Skeletal muscle satellite cell (primary cell): ENCODE measurements around the gene SLC6A18.
"Not testable (repeated sequence)": the region's sequence is repeated elsewhere in the genome, so short reads cannot be mapped to it uniquely, and the experiment has no call there.

Experiments
- H3K27me3 ChIP-seq: 2 replicates; pipeline ENCODE4 v1.7.0; 2013; ENCODE audit warnings: low read length; ENCODE audit not compliant: control insufficient read depth, insufficient read depth
- H3K36me3 ChIP-seq: 2 replicates; pipeline ENCODE4 v1.7.0; 2013; ENCODE audit warnings: mild to moderate bottlenecking, control low read depth, low read length; ENCODE audit not compliant: insufficient read depth
- H3K4me1 ChIP-seq: 2 replicates; pipeline ENCODE4 v1.7.0; 2013; ENCODE audit warnings: low read length; ENCODE audit not compliant: control insufficient read depth, insufficient read depth
- H3K4me2 ChIP-seq: 2 replicates; pipeline ENCODE4 v1.7.0; 2013; ENCODE audit warnings: mild to moderate bottlenecking, low read length
- H3K4me3 ChIP-seq: 2 replicates; pipeline ENCODE4 v1.7.0; 2013; ENCODE audit warnings: low read length
- H3K9ac ChIP-seq: 2 replicates; pipeline ENCODE4 v1.7.0; 2013; ENCODE audit warnings: mild to moderate bottlenecking, low read depth, low read length, moderate library complexity
- H3K9me3 ChIP-seq: replicated peaks from 2 replicates; pipeline ENCODE4 v1.7.0; 2013; ENCODE audit warnings: mild to moderate bottlenecking, control low read depth, low read length

Gene SLC6A18

GRCh38 chr5:1284336-1284970 lies 59.3 kb downstream of the SLC6A18 start:
- H3K9me3 ChIP-seq, H3K4me2 ChIP-seq: not testable (repeated sequence)

DNA sequence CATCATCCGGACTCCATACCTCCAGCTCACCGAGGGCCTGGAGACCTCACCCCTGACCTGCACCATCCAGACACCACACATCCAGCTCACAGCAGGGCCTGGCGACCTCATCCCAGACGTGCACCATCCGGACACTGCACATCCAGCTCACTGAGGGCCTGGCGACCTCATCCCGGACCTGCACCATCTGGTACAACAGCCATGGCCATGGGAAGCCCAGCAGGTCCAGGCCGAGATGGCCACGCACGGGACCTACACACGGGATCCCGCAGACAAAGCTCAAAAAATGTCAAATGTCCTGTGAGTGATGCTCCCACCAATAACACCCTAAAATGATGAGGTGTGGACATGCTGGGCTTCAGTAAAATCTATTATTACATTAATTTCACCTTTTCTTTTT lies 60.0 kb downstream of the SLC6A18 start:
- Histone ChIP-seq H3K9ac (no peak overlapping the region), H3K27me3 (no peaks in the 10 kb centered on the region), H3K4me2 (no peak overlapping the region), H3K36me3 (no peaks in the 10 kb centered on the region), H3K4me1 (no peaks in the 10 kb centered on the region), H3K4me3 (no peak overlapping the region), H3K9me3 (no peaks in the 10 kb centered on the region)

More at GRCh38 chr5:1284336-1284970, 59.3 kb downstream of the SLC6A18 start:
- not testable (repeated sequence) for H3K27me3 ChIP-seq, H3K4me3 ChIP-seq, H3K9ac ChIP-seq, H3K36me3 ChIP-seq, H3K4me1 ChIP-seq

GRCh38 chr5:1285883-1286291 lies 60.7 kb downstream of the SLC6A18 start:
- H3K4me1 ChIP-seq: no peaks in the 10 kb centered on the region
- no peak overlapping the region for H3K4me3 ChIP-seq

DNA sequence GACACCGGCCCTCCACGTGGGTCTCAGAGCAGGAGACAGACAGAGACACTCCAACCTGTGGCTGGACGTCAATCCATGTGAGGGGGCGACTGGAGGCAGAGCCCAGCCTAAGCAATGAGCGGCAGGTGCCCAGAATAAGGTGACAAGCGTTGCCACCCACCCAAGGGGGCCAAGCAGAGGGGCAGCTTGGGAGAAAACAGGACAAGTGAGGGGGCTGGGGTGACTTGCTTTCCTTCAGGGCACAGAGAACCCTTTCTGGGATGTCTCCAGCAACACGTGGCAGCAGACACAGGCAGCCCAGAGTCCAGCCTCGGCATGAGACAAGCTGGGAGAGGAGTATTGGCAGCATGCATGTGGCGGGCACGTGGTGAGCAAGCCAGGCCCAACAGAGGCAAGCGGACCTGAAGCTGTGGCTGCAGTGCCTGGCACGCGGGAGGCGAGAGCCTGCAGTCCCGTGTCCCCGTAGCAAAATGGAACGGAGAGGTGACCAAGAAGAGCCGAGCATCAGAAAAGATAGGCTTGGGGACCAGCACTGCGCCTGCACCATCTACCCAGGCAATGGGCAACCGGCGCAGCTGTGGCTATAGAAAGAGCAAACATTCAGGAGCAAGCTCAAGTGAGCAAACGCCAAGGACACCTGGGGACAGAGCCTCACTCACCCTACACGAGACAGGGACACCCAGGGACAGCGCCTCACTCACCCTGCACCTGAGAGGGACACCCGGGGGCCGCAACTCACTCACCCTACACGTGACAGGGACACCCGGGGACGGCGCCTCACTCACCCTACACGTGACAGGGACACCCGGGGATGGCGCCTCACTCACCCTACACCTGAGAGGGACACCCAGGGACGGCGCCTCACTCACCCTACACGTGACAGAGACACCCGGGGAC lies 63.5 kb downstream of the SLC6A18 start:
- Histone ChIP-seq H3K27me3 (no peaks in the 10 kb centered on the region), H3K36me3 (no peaks in the 10 kb centered on the region), H3K4me2 (no peak overlapping the region), H3K9ac (no peak overlapping the region), H3K4me1 (no peaks in the 10 kb centered on the region), H3K4me3 (no peak overlapping the region), H3K9me3 (no peaks in the 10 kb centered on the region)

More at GRCh38 chr5:1285883-1286291, 60.7 kb downstream of the SLC6A18 start:
- Histone ChIP-seq H3K4me2 (no peak overlapping the region), H3K9me3 (no peaks in the 10 kb centered on the region), H3K36me3 (no peaks in the 10 kb centered on the region), H3K27me3 (no peaks in the 10 kb centered on the region), H3K9ac (no peak overlapping the region)

- not testable (repeated sequence) for H3K36me3 ChIP-seq, H3K9ac ChIP-seq, H3K4me3 ChIP-seq, H3K4me1 ChIP-seq, H3K9me3 ChIP-seq, H3K27me3 ChIP-seq, H3K4me2 ChIP-seq
Observed at GRCh38 chr5:1289559-1289958, 64.4 kb downstream of the SLC6A18 start.

DNA sequence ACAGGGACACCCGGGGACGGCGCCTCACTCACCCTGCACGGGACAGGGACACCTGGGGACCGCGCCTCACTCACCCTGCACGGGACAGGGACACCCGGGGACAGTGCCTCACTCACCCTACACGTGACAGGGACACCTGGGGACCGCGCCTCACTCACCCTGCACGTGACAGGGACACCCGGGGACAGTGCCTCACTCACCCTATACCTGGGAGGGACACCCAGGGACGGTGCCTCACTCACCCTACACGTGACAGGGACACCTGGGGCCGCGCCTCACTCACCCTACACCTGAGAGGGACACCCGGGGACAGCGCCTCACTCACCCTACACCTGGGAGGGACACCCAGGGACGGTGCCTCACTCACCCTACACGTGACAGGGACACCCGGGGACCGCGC lies 65.8 kb downstream of the SLC6A18 start:
- H3K9me3 ChIP-seq, H3K9ac ChIP-seq, H3K4me3 ChIP-seq, H3K27me3 ChIP-seq, H3K4me2 ChIP-seq, H3K36me3 ChIP-seq, H3K4me1 ChIP-seq: not testable (repeated sequence)

- Histone ChIP-seq H3K27me3 (peaks cover 15% of the 10 kb centered on the region), H3K4me3 (no peak overlapping the region), H3K36me3 (no peaks in the 10 kb centered on the region), H3K4me1 (no peaks in the 10 kb centered on the region), H3K9me3 (no peaks in the 10 kb centered on the region), H3K9ac (no peak overlapping the region), H3K4me2 (no peak overlapping the region)
Observed at GRCh38 chr5:1291611-1292080, 66.5 kb downstream of the SLC6A18 start.

DNA sequence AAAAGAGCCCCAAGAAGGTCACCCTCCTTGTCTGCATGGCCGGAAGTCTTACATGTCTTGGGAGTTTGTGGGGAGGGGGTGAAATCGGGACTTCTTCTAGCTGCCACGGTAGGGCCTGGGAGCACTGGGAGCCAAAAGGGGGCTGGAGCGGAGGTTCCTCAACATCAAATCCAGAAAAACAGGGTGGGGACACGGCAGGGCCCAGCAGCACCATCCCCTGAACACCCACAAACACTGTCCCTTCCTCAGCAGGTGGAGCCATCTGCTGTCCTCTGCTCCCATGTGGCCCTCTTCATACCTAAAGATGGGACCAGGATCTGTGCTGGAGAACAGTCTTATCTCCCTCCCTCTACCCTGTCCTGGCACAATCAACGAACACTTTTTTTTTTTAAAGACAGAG lies 67.0 kb downstream of the SLC6A18 start:
- Histone ChIP-seq H3K4me2 (no peak overlapping the region), H3K27me3 (peaks cover 18% of the 10 kb centered on the region), H3K36me3 (no peaks in the 10 kb centered on the region), H3K4me1 (no peaks in the 10 kb centered on the region), H3K4me3 (no peak overlapping the region), H3K9me3 (no peaks in the 10 kb centered on the region), H3K9ac (no peak overlapping the region)

DNA sequence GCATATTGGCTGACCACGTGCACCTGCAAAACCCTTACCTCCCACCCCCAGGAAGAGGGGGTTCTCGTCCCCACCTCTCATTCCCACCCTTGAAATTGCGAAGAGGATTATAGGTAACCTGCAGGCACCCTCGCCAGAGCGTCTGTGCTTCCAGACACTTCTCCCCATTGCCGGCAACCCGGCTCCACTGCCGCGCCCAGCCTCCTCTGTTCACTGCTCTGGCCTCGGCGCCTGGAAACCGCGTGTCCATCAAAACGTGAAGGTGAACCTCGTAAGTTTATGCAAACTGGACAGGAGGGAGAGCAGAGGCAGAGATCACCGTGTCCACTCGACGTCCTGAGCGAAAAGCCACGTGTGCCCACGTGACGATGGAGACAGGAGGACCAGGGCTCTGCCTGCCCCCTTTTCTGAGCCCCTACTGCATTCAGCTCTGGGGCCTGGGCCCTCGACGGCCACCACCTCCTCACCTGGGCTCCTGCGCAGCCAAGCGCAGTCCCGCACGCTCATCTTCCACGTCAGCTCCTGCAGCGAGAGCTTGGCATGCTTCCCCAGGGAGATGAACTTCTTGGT lies 67.8 kb downstream of the SLC6A18 start:
- H3K27me3 ChIP-seq: peaks cover 21% of the 10 kb centered on the region
- no peak overlapping the region for H3K4me2 ChIP-seq
- H3K9ac ChIP-seq: no peak overlapping the region

DNA sequence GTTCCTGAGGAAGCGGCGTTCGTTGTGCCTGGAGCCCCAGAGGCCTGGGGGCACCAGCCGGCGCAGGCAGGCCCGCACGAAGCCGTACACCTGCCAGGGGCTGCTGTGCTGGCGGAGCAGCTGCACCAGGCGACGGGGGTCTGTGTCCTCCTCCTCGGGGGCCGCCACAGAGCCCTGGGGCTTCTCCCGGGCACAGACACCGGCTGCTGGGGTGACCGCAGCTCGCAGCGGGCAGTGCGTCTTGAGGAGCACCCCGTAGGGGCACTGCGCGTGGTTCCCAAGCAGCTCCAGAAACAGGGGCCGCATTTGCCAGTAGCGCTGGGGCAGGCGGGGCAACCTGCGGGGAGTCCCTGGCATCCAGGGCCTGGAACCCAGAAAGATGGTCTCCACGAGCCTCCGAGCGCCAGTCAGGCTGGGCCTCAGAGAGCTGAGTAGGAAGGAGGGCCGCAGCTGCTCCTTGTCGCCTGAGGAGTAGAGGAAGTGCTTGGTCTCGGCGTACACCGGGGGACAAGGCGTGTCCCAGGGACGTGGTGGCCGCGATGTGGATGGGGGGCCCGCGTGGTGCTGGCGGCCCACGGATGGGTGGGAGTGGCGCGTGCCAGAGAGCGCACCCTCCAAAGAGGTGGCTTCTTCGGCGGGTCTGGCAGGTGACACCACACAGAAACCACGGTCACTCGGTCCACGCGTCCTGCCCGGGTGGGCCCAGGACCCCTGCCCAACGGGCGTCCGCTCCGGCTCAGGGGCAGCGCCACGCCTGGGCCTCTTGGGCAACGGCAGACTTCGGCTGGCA lies 68.4 kb downstream of the SLC6A18 start:
- Histone ChIP-seq H3K27me3 (peaks cover 21% of the 10 kb centered on the region), H3K36me3 (no peaks in the 10 kb centered on the region), H3K9ac (no peak overlapping the region), H3K4me1 (no peaks in the 10 kb centered on the region), H3K4me2 (no peak overlapping the region), H3K4me3 (no peak overlapping the region), H3K9me3 (no peaks in the 10 kb centered on the region)

More for the DNA sequence above, 67.8 kb downstream of the SLC6A18 start:
- H3K36me3 ChIP-seq: no peaks in the 10 kb centered on the region
- no peaks in the 10 kb centered on the region for H3K9me3 ChIP-seq
- H3K4me3 ChIP-seq: no peak overlapping the region
- no peaks in the 10 kb centered on the region for H3K4me1 ChIP-seq

- Histone ChIP-seq H3K36me3 (no peaks in the 10 kb centered on the region), H3K27me3 (peaks cover 21% of the 10 kb centered on the region), H3K4me1 (no peaks in the 10 kb centered on the region), H3K4me2 (no peak overlapping the region), H3K9ac (no peak overlapping the region), H3K4me3 (no peak overlapping the region), H3K9me3 (no peaks in the 10 kb centered on the region)
Observed at GRCh38 chr5:1294206-1294834, 69.1 kb downstream of the SLC6A18 start.
